K562 (cell line): Measurements from ENCODE around the gene TMEM79.

Experiments used
- ARID2 ChIP-seq: fragments of 450-650 bp; IDR thresholded peaks from 2 replicates; pipeline ENCODE4 v1.6.1; 2017; ENCODE audit warnings: antibody characterized with exemption, mild to moderate bottlenecking
- ATF7 ChIP-seq: fragments of 450-650 bp; IDR thresholded peaks from 2 replicates; pipeline ENCODE4 v1.7.1; 2014; ENCODE audit warnings: mild to moderate bottlenecking, moderate library complexity
- CHD1 ChIP-seq: fragments of 200-600 bp; sonication (generic); IDR thresholded peaks from one replicate; pipeline ENCODE4 v1.6.1; 2012; ENCODE audit warnings: mild to moderate bottlenecking, moderate library complexity, low read length, inconsistent platforms
- CTCF ChIP-seq, 3 experiments: IDR thresholded peaks in 2 of 3; conservative IDR thresholded peaks in 1 of 3; 2 replicates each; pipeline ENCODE4 v1.5.1; 2011 to 2012; ENCODE audit warnings: low read length in 3 of 3, mild to moderate bottlenecking in 3 of 3, control low read depth in 2 of 3, improper control_type of control experiment in 1 of 3, inconsistent platforms in 1 of 3, low read depth in 1 of 3, mixed read lengths in 1 of 3, moderate library complexity in 1 of 3; ENCODE audit not compliant: insufficient read depth in 2 of 3
- KLF16 ChIP-seq: IDR thresholded peaks from 2 replicates; pipeline ENCODE4 v1.6.1; 2016; ENCODE audit warnings: antibody characterized with exemption
- NR2C1 ChIP-seq, 2 experiments: fragments of 450-650 bp; IDR thresholded peaks; 2 replicates each; pipeline ENCODE4 v1.6.1; 2017; ENCODE audit warnings: mild to moderate bottlenecking in 2 of 2, antibody characterized with exemption in 1 of 2, inconsistent platforms in 1 of 2, missing compliant biosample characterization in 1 of 2, missing genetic modification characterization in 1 of 2
- POLR2A ChIP-seq: fragments of 450-650 bp; conservative IDR thresholded peaks from 2 replicates; pipeline ENCODE4 v1.6.1; 2016
- SOX6 ChIP-seq: fragments of 450-650 bp; IDR thresholded peaks from 2 replicates; pipeline ENCODE4 v1.6.1; 2014; ENCODE audit warnings: mild to moderate bottlenecking
- ZNF644 ChIP-seq: fragments of 200-800 bp; sonication (Bioruptor generic); IDR thresholded peaks from 2 replicates; pipeline ENCODE4 v1.6.1; 2016; ENCODE audit warnings: low read depth, missing genetic modification characterization, missing compliant biosample characterization
- TF ChIP-seq, protein P1 (sequence below): fragments of 250-450 bp; sonication (Bioruptor Pico); IDR thresholded peaks from 2 replicates; pipeline ENCODE4 v1.9.0; 2021; ENCODE audit warnings: mild to moderate bottlenecking
- TF ChIP-seq, protein P2 (sequence below): fragments of 250-450 bp; sonication (Bioruptor Pico); IDR thresholded peaks from 2 replicates; pipeline ENCODE4 v1.5.0; 2020; ENCODE audit warnings: mild to moderate bottlenecking, borderline replicate concordance

DNA sequence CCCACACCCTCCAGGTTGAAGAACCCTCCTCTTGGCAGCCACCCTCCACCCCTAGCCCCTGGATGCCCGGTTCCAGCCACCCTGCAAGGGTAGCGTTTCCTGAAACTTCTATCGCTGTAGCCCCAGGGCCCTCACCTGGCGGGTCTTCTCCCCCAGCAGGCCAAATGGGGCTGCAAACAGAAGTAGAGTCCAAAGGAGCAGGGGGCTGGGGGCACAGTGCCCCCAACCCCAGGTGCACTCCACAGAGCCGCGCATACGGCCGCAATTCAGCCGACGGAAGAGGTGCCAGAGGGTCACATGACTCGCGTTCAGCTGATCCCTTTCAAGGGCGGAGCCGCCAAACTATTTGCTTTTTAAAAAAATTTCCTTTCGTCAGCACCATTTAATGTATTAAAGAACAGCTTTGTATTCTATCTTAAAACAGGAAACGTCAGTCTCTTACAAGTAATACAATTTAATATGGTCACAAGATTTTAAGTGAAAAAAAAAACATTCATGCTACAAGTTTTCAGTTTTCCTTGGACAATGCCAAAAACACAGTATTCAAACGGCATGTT is 11.3 kb downstream of the TMEM79 start, which contains the start of gene GLMP:
- TF ChIP-seq, protein P1, sequence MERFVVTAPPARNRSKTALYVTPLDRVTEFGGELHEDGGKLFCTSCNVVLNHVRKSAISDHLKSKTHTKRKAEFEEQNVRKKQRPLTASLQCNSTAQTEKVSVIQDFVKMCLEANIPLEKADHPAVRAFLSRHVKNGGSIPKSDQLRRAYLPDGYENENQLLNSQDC (CRISPR knock-in tag) = no peak
- TF ChIP-seq POLR2A (peak; percentile 67), CTCF (IDR thresholded peaks at IDR 0.05 in 2 of 3, conservative IDR thresholded peaks at IDR 0.05 in 1 of 3; ENCODE audit: insufficient read depth in 2 of 3, low read depth in 1 of 3, low read length in 3 of 3) (no peak), ATF7 (no peak), SOX6 (no peak), NR2C1 (IDR thresholded peaks at IDR 0.05) (no peak), NR2C1 (tag; IDR thresholded peaks at IDR 0.05) (no peak), KLF16 (no peak), CHD1 (no peak), ZNF644 (no peak), ARID2 (no peak)
- TF ChIP-seq, protein P2, sequence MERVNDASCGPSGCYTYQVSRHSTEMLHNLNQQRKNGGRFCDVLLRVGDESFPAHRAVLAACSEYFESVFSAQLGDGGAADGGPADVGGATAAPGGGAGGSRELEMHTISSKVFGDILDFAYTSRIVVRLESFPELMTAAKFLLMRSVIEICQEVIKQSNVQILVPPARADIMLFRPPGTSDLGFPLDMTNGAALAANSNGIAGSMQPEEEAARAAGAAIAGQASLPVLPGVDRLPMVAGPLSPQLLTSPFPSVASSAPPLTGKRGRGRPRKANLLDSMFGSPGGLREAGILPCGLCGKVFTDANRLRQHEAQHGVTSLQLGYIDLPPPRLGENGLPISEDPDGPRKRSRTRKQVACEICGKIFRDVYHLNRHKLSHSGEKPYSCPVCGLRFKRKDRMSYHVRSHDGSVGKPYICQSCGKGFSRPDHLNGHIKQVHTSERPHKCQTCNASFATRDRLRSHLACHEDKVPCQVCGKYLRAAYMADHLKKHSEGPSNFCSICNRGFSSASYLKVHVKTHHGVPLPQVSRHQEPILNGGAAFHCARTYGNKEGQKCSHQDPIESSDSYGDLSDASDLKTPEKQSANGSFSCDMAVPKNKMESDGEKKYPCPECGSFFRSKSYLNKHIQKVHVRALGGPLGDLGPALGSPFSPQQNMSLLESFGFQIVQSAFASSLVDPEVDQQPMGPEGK (CRISPR knock-in tag) = no peak
